ENCODE results near the gene ARL4D. TPM values are rescaled to one million over a fixed set of nuclear protein-coding genes. Genes with fewer than 3 reads are reported as not detected.

The ARL4D gene
- total RNA-seq, 1 experiment from 2014 or later = 8.8 TPM

GRCh38 chr17:43388359-43389045 is 10.3 kb upstream of the ARL4D start:
- DNase-seq = peak; percentile 84 to 91
- BruUV-seq (replicated peaks) = TSS peak; percentile 94
- TF ChIP-seq CTCF (conservative IDR thresholded peaks at IDR 0.05) (no peak), EZH2 (IDR thresholded peaks at IDR 0.05; ENCODE audit: low read depth) (no peak)
- H3K27me3 ChIP-seq (ENCODE audit: insufficient read depth, low read depth) = no peaks in the 10 kb centered on the region
- H4K20me1 ChIP-seq (ENCODE audit: insufficient read depth) = no peaks in the 10 kb centered on the region
- H3K4me3 ChIP-seq = peak overlapping the region; percentile 94
- H3K27ac ChIP-seq = peak overlapping the region; percentile 91
- peaks cover 43% of the 10 kb centered on the region for H3F3A ChIP-seq (ENCODE audit: insufficient read depth, low read depth)
- H3K36me3 ChIP-seq (ENCODE audit: low read depth) = no peaks in the 10 kb centered on the region
- POLR2A ChIA-PET (ENCODE audit: unreplicated experiment) = interaction anchor here (0.5 to 1.9 kb wide), 11 partner anchors 10 to 927 kb away, joined by 3 to 71 read pairs (median 5); partner anchors contain the start of genes DHX8 and TMEM106A
- H2AFZ ChIP-seq = peak overlapping the region; percentile 91
- H3K4me2 ChIP-seq = peak overlapping the region; percentile 100
- H3K9me3 ChIP-seq (ENCODE audit: insufficient read depth, low read depth) = no peaks in the 10 kb centered on the region
- H3K9me2 ChIP-seq (ENCODE audit: insufficient read depth) = no peaks in the 10 kb centered on the region
- peaks cover 8% of the 10 kb centered on the region; the same call in 1 of the 2 replicates for H3K79me2 ChIP-seq (ENCODE audit: low read depth)
- CTCF ChIA-PET = interaction anchor here (0.6 to 1.7 kb wide), 3 partner anchors 20 to 727 kb away, joined by 3 to 12 read pairs (median 11); partner anchors contain the start of gene DHX8
- H3K4me1 ChIP-seq (replicated peaks; ENCODE audit: insufficient read depth) = peaks cover 17% of the 10 kb centered on the region
- intact Hi-C loops (cut with micrococcal nuclease; ENCODE audit: unreplicated experiment) = loop anchor here (1.0 kb wide), 3 partner anchors 20 to 95 kb away; partner anchors contain the start of gene DHX8

GRCh38 chr17:43389046-43389947 is 9.5 kb upstream of the ARL4D start:
- TF ChIP-seq CTCF (conservative IDR thresholded peaks at IDR 0.05) (peak; percentile 88), EZH2 (IDR thresholded peaks at IDR 0.05; ENCODE audit: low read depth) (no peak)
- no peaks in the 10 kb centered on the region for H4K20me1 ChIP-seq (ENCODE audit: insufficient read depth)
- H3K4me3 ChIP-seq = peak overlapping the region; percentile 94
- ChIA-PET POLR2A (ENCODE audit: unreplicated experiment) (interaction anchor here (0.5 to 1.9 kb wide), 5 partner anchors 9 to 95 kb away, joined by 3 to 71 read pairs (median 8); partner anchors contain the start of gene DHX8), CTCF (interaction anchor here (0.6 to 1.7 kb wide), 3 partner anchors 21 to 728 kb away, joined by 3 to 12 read pairs (median 11); partner anchors contain the start of gene DHX8)
- peaks cover 43% of the 10 kb centered on the region for H3F3A ChIP-seq (ENCODE audit: insufficient read depth, low read depth)
- H3K4me1 ChIP-seq (replicated peaks; ENCODE audit: insufficient read depth) = peaks cover 17% of the 10 kb centered on the region
- H3K4me2 ChIP-seq = peak overlapping the region; percentile 100
- no TSS peak for BruUV-seq (replicated peaks)
- intact Hi-C loops (cut with micrococcal nuclease; ENCODE audit: unreplicated experiment) = loop anchor here (1.0 kb wide), 2 partner anchors 28 to 94 kb away; partner anchors contain the start of gene DHX8
- H2AFZ ChIP-seq = peak overlapping the region; percentile 91
- no peaks in the 10 kb centered on the region for H3K9me2 ChIP-seq (ENCODE audit: insufficient read depth)
- H3K27me3 ChIP-seq (ENCODE audit: insufficient read depth, low read depth) = no peaks in the 10 kb centered on the region
- peak; percentile 58 to 62 for DNase-seq
- H3K79me2 ChIP-seq (ENCODE audit: low read depth) = peaks cover 8% of the 10 kb centered on the region; the same call in 1 of the 2 replicates
- H3K27ac ChIP-seq = peak overlapping the region; percentile 91
- H3K36me3 ChIP-seq (ENCODE audit: low read depth) = no peaks in the 10 kb centered on the region
- H3K9me3 ChIP-seq (ENCODE audit: insufficient read depth, low read depth) = no peaks in the 10 kb centered on the region

GRCh38 chr17:43392397-43392796 is 6.4 kb upstream of the ARL4D start:
- no peak overlapping the region for H2AFZ ChIP-seq
- H3K27me3 ChIP-seq (ENCODE audit: insufficient read depth, low read depth) = no peaks in the 10 kb centered on the region
- no peak for TF ChIP-seq EZH2 (IDR thresholded peaks at IDR 0.05; ENCODE audit: low read depth)
- POLR2A ChIA-PET (ENCODE audit: unreplicated experiment) = interaction anchor here (0.7 to 0.9 kb wide), 2 partner anchors 24 to 31 kb away, joined by 3 to 7 read pairs; no protein-coding TSS in a partner anchor
- CTCF ChIA-PET = interaction anchor here (0.6 to 2.7 kb wide), 3 partner anchors 92 to 1137 kb away, joined by 3 to 23 read pairs (median 4); partner anchors contain the start of gene DHX8
- H3K4me2 ChIP-seq = no peak overlapping the region
- H3K9me2 ChIP-seq (ENCODE audit: insufficient read depth) = no peaks in the 10 kb centered on the region
- no peak overlapping the region for H3K4me3 ChIP-seq
- peaks cover 20% of the 10 kb centered on the region for H3F3A ChIP-seq (ENCODE audit: insufficient read depth, low read depth)
- no peak overlapping the region for H3K27ac ChIP-seq
- no peaks in the 10 kb centered on the region for H3K36me3 ChIP-seq (ENCODE audit: low read depth)
- BruUV-seq (replicated peaks) = no TSS peak
- DNase-seq = no peak
- peaks cover 2% of the 10 kb centered on the region; the same call in 1 of the 2 replicates for H3K79me2 ChIP-seq (ENCODE audit: low read depth)
- H4K20me1 ChIP-seq (ENCODE audit: insufficient read depth) = no peaks in the 10 kb centered on the region
- H3K9me3 ChIP-seq (ENCODE audit: insufficient read depth, low read depth) = no peaks in the 10 kb centered on the region
- H3K4me1 ChIP-seq (replicated peaks; ENCODE audit: insufficient read depth) = peaks cover 13% of the 10 kb centered on the region
- intact Hi-C loops (cut with micrococcal nuclease; ENCODE audit: unreplicated experiment) = no loop called here
